OCI-LY3 (cell line): ENCODE measurements around the gene RARA.

Source experiments
- CTCF ChIP-seq: fragments of 200-600, 300-600 bp; sonication (generic); IDR thresholded peaks from 2 replicates; pipeline ENCODE4 v1.5.1; 2014; ENCODE audit warnings: antibody characterized with exemption, low read length, low read depth
- EZH2phosphoT487 ChIP-seq: fragments of 200-600 bp; shearing (Covaris generic); IDR thresholded peaks from 2 replicates; pipeline ENCODE4 v1.6.1; 2018; ENCODE audit warnings: antibody characterized with exemption, mixed run types, low read depth

GRCh38 chr17:40369923-40370322 is 60.9 kb downstream of the RARA start:
- TF ChIP-seq CTCF (no peak), EZH2phosphoT487 (no peak)
